Small intestine (tissue), 7 donors: Measurements from ENCODE around the gene VTN. TPM values are rescaled to one million over a fixed set of nuclear protein-coding genes. Genes with fewer than 3 reads are reported as not detected.
"Not testable (repeated sequence)": the region's sequence is repeated elsewhere in the genome, so short reads cannot be mapped to it uniquely, and the experiment has no call there.

Experiments used
- DNase-seq, 2 donors: peaks; one replicate each; pipeline versions ENCODE4 v3.0.0 to v3.0.0-alpha.2; 2013
- FAIRE-seq: peaks from 2 replicates; lab custom pipeline; 2012; peaks lifted over from hg19 to GRCh38; lab: Jason Lieb, UNC
- H3K27ac ChIP-seq, 3 donors: one replicate each; pipeline ENCODE4 v1.5.1; 2013; ENCODE audit warnings: low read length in 2 of 3, mild to moderate bottlenecking in 2 of 3, control low read depth in 1 of 3, inconsistent platforms in 1 of 3, low read depth in 1 of 3, moderate library complexity in 1 of 3
- H3K27me3 ChIP-seq, 3 donors: one replicate each; pipeline ENCODE4 v1.6.1; 2013; ENCODE audit warnings: low read length in 3 of 3, inconsistent platforms in 1 of 3; ENCODE audit not compliant: control insufficient read depth in 3 of 3, insufficient read depth in 3 of 3
- H3K36me3 ChIP-seq, 3 donors: one replicate each; pipeline ENCODE4 v1.6.1; 2013; ENCODE audit warnings: low read length in 3 of 3, inconsistent platforms in 1 of 3, low read depth in 1 of 3, mild to moderate bottlenecking in 1 of 3, moderate library complexity in 1 of 3; ENCODE audit not compliant: control insufficient read depth in 3 of 3, insufficient read depth in 2 of 3
- H3K4me1 ChIP-seq, 3 donors: one replicate each; pipeline ENCODE4 v1.6.1; 2013; ENCODE audit warnings: low read length in 2 of 3, inconsistent platforms in 1 of 3, low read depth in 1 of 3, mild to moderate bottlenecking in 1 of 3, moderate library complexity in 1 of 3; ENCODE audit not compliant: control insufficient read depth in 3 of 3, insufficient read depth in 2 of 3
- H3K4me3 ChIP-seq, 3 donors: one replicate each; pipeline ENCODE4 v1.5.1; 2013; ENCODE audit warnings: low read length in 3 of 3, control low read depth in 1 of 3, inconsistent platforms in 1 of 3, low read depth in 1 of 3, mild to moderate bottlenecking in 1 of 3, moderate library complexity in 1 of 3
- H3K9me3 ChIP-seq, 2 donors: one replicate each; pipeline ENCODE4 v1.6.1; 2013; ENCODE audit warnings: low read depth in 1 of 2, low read length in 1 of 2; ENCODE audit not compliant: control insufficient read depth in 2 of 2, insufficient read depth in 1 of 2
- WGBS, 3 donors: extraction: QIAGEN DNeasy Blood & Tissue Kit; methylation state at CpG; one replicate each; pipeline ENCODE4 v1.1.7; 2013; 5-methylcytosine and 5-hydroxymethylcytosine counted together
- polyA plus RNA-seq, 4 donors: library from polyadenylated mRNA; stranded (reverse) in 3 of 4; unstranded in 1 of 4; fragments of 200-250 nt in 3 of 4; fragments of 120-200 nt in 1 of 4; gene quantifications; one replicate each; pipeline versions ENCODE4 v1.2.1 to v1.2.3, GENCODE V29; 2013
- donor health status: healthy with polysubstance abuse.
- donor health status: control.
- donor health status: control.
- donor health status: Bipolar disorder and iron deficiency.
- donor health status: healthy.

Gene VTN
- polyA plus RNA-seq, 4 donors: 1.3 to 20.9 (median 2.2) TPM

GRCh38 chr17:28340374-28340773, 29.7 kb downstream of the VTN start:
- FAIRE-seq (no peak), DNase-seq (no peak)
- peaks cover 4 to 10% (median 10%) of the 10 kb centered on the region in 3 donors for H3K4me1 ChIP-seq
- no peak overlapping the region for H3K4me3 ChIP-seq
- no peaks in the 10 kb centered on the region for H3K9me3 ChIP-seq
- WGBS, 3 donors: 75 to 87% (median 79%) methylated on average over 6 of the region's 6 CpGs
- peaks cover 6 to 70% (median 17%) of the 10 kb centered on the region in 3 donors for H3K36me3 ChIP-seq
- H3K27ac ChIP-seq: no peak overlapping the region
- no peaks in the 10 kb centered on the region for H3K27me3 ChIP-seq

- WGBS, 3 donors: 93 to 97% (median 94%) methylated on average over 15 of the region's 15 CpGs
- Histone ChIP-seq H3K4me1 (peaks cover 4 to 13% (median 10%) of the 10 kb centered on the region in 3 donors), H3K27me3 (no peaks in the 10 kb centered on the region), H3K9me3 (no peaks in the 10 kb centered on the region), H3K4me3 (no peak overlapping the region), H3K36me3 (peaks cover 6 to 61% (median 17%) of the 10 kb centered on the region in 3 donors), H3K27ac (peak overlapping the region in 1 of 3 donors; percentile 42)
- FAIRE-seq (no peak), DNase-seq (no peak)
Measured at GRCh38 chr17:28339431-28339830, 30.7 kb downstream of the VTN start.

GRCh38 chr17:28338769-28339212, 31.3 kb downstream of the VTN start:
- not testable (repeated sequence) for H3K27me3 ChIP-seq, H3K9me3 ChIP-seq, H3K4me3 ChIP-seq, DNase-seq, FAIRE-seq
- WGBS, 3 donors: 95 to 96% (median 96%) methylated on average over 8 of the region's 8 CpGs
- peaks cover 8 to 17% (median 10%) of the 10 kb centered on the region in 3 donors for H3K4me1 ChIP-seq
- peak overlapping the region in 1 of 3 donors; percentile 73 for H3K27ac ChIP-seq
- peaks cover 6 to 54% (median 17%) of the 10 kb centered on the region in 3 donors for H3K36me3 ChIP-seq

GRCh38 chr17:28338056-28338768, 31.9 kb downstream of the VTN start:
- Histone ChIP-seq H3K4me1 (peaks cover 8 to 17% (median 10%) of the 10 kb centered on the region in 3 donors), H3K4me3 (no peak overlapping the region), H3K27ac (peak overlapping the region in 1 of 3 donors; percentile 73), H3K9me3 (no peaks in the 10 kb centered on the region), H3K36me3 (peaks cover 6 to 49% (median 16%) of the 10 kb centered on the region in 3 donors), H3K27me3 (no peaks in the 10 kb centered on the region)
- WGBS, 3 donors: 60 to 80% (median 79%) methylated on average over 5 of the region's 5 CpGs
- no peak for FAIRE-seq
- no peak for DNase-seq

- 4 to 6% (median 6%) methylated on average over 29 of the region's 29 CpGs for WGBS, 3 donors
- Histone ChIP-seq H3K4me3 (peak overlapping the region; percentile 82 to 100 (median 92)), H3K9me3 (no peaks in the 10 kb centered on the region), H3K36me3 (peaks cover 1 to 41% (median 1%) of the 10 kb centered on the region in 3 donors), H3K27ac (peak overlapping the region; percentile 82 to 100 (median 93)), H3K27me3 (no peaks in the 10 kb centered on the region), H3K4me1 (peaks cover 8 to 17% (median 10%) of the 10 kb centered on the region in 3 donors)
- DNase-seq (peak; percentile 76 to 93), FAIRE-seq (no peak)
Measured at GRCh38 chr17:28335959-28336871, 33.9 kb downstream of the VTN start.

- 0 to 1% (median 1%) methylated on average over 59 to 62 of the region's 62 CpGs for WGBS, 3 donors
- peaks cover 0 to 41% (median 0%) of the 10 kb centered on the region in 3 donors for H3K36me3 ChIP-seq
- H3K27ac ChIP-seq: peak within 1 kb of the TSS; percentile 82 to 100 (median 93)
- DNase-seq (peak; percentile 99 to 100), FAIRE-seq (peak; percentile 76)
- no peaks in the 10 kb centered on the region for H3K27me3 ChIP-seq
- H3K4me1 ChIP-seq: peaks cover 8 to 17% (median 10%) of the 10 kb centered on the region in 3 donors
- peak within 1 kb of the TSS; percentile 82 to 100 (median 94) for H3K4me3 ChIP-seq
- no peaks in the 10 kb centered on the region for H3K9me3 ChIP-seq
Measured at GRCh38 chr17:28335201-28335958, 34.7 kb downstream of the VTN start, which contains the start of the genes IFT20 and TNFAIP1. IFT20 (minus strand) TSS chr17:28335472; CDS start chr17:28331985, 3,487 bp downstream. TNFAIP1 (plus strand) TSS chr17:28335761; CDS start chr17:28339522, 3,761 bp downstream.

- H3K4me3 ChIP-seq: peak overlapping the region; percentile 60 to 100 (median 94)
- H3K9me3 ChIP-seq: no peaks in the 10 kb centered on the region
- no peaks in the 10 kb centered on the region for H3K27me3 ChIP-seq
- peaks cover 8 to 17% (median 10%) of the 10 kb centered on the region in 3 donors for H3K4me1 ChIP-seq
- DNase-seq (no peak), FAIRE-seq (no peak)
- H3K27ac ChIP-seq: peak overlapping the region; percentile 69 to 92 (median 84)
- H3K36me3 ChIP-seq: peaks cover 0 to 37% (median 2%) of the 10 kb centered on the region in 3 donors
- WGBS, 3 donors: 7 to 11% (median 7%) methylated on average over 18 of the region's 18 CpGs
Measured at GRCh38 chr17:28334666-28335200, 35.4 kb downstream of the VTN start.
